ENCODE measurements around the gene INPP5D.

GRCh38 chr2:233076749-233077148, 16.6 kb downstream of the INPP5D start:
- TF ChIP-seq CTCF (IDR thresholded peaks at IDR 0.05): no peak
- no peak for TF ChIP-seq POLR2AphosphoS5 (IDR thresholded peaks at IDR 0.05)
